Hepatocyte (in vitro differentiated cells): ENCODE measurements around the gene ARHGAP15. TPM values are rescaled to one million over a fixed set of nuclear protein-coding genes. Genes with fewer than 3 reads are reported as not detected.

Experiments used
- DNase-seq: peaks from one replicate; pipeline ENCODE4 v3.0.0-alpha.2; 2016; ENCODE audit warnings: low spot score
- H2AFZ ChIP-seq: fragments of 200-600 bp; sonication (generic); 2 replicates; pipeline ENCODE4 v1.6.0; 2016; ENCODE audit warnings: antibody characterized with exemption, mild to moderate bottlenecking
- H3K27ac ChIP-seq: fragments of 200-600 bp; sonication (generic); 2 replicates; pipeline ENCODE4 v1.5.1; 2016; ENCODE audit warnings: mild to moderate bottlenecking
- H3K27me3 ChIP-seq: fragments of 200-600 bp; sonication (generic); 2 replicates; pipeline ENCODE4 v1.6.1; 2016
- H3K36me3 ChIP-seq: fragments of 200-600 bp; sonication (generic); replicated peaks from 2 replicates; pipeline ENCODE4 v1.5.1; 2016; ENCODE audit warnings: low read depth; ENCODE audit not compliant: insufficient read depth
- H3K4me1 ChIP-seq: fragments of 200-600 bp; sonication (generic); 2 replicates; pipeline ENCODE4 v1.5.1; 2016; ENCODE audit warnings: mild to moderate bottlenecking, moderate library complexity; ENCODE audit not compliant: insufficient read depth
- H3K4me2 ChIP-seq: fragments of 200-600 bp; sonication (generic); 2 replicates; pipeline ENCODE4 v1.6.0; 2016
- H3K4me3 ChIP-seq: fragments of 200-600 bp; sonication (generic); 2 replicates; pipeline ENCODE4 v1.5.1; 2016; ENCODE audit warnings: mild to moderate bottlenecking
- H3K79me2 ChIP-seq: fragments of 200-600 bp; sonication (generic); 2 replicates; pipeline ENCODE4 v1.6.0; 2017; ENCODE audit warnings: mild to moderate bottlenecking
- H3K9me2 ChIP-seq: fragments of 200-600 bp; sonication (generic); replicated peaks from 2 replicates; pipeline ENCODE4 v1.6.0; 2017; ENCODE audit warnings: mild to moderate bottlenecking; ENCODE audit not compliant: insufficient read depth
- H3K9me3 ChIP-seq: fragments of 200-600 bp; sonication (generic); 2 replicates; pipeline ENCODE4 v1.5.1; 2016; ENCODE audit warnings: low read depth, mild to moderate bottlenecking
- H4K20me1 ChIP-seq: fragments of 200-600 bp; sonication (generic); 2 replicates; pipeline ENCODE4 v1.6.0; 2016; ENCODE audit warnings: mild to moderate bottlenecking; ENCODE audit not compliant: insufficient read depth, poor library complexity, severe bottlenecking
- CTCF ChIP-seq: fragments of 200-600 bp; sonication (generic); IDR thresholded peaks from 2 replicates; pipeline ENCODE4 v1.5.1; 2016; ENCODE audit warnings: antibody characterized with exemption, mild to moderate bottlenecking; ENCODE audit not compliant: poor library complexity
- EZH2 ChIP-seq: fragments of 200-600 bp; sonication (generic); IDR thresholded peaks from 2 replicates; pipeline ENCODE4 v1.6.1; 2016; ENCODE audit warnings: antibody characterized with exemption, mild to moderate bottlenecking, borderline replicate concordance
- EZH2phosphoT487 ChIP-seq: fragments of 200-600 bp; sonication (generic); IDR thresholded peaks from one replicate; pipeline ENCODE4 v1.6.1; 2018; ENCODE audit warnings: antibody characterized with exemption, mild to moderate bottlenecking, low read depth, moderate library complexity; ENCODE audit not compliant: unreplicated experiment, severe bottlenecking
- WGBS: methylation state at CpG from one replicate; pipeline ENCODE4 v1.1.6; 2016; ENCODE audit warnings: low lambda C conversion rate; ENCODE audit errors: missing lambda C conversion rate; 5-methylcytosine and 5-hydroxymethylcytosine counted together
- polyA plus RNA-seq: library from polyadenylated mRNA; unstranded; fragments of >200 nt; fragmentation: Nextera tagmentation; extraction: Ambion mirVana; gene quantifications from 2 replicates; pipeline ENCODE4 v1.2.1, GENCODE V29; 2016
- total RNA-seq: library from RNA; depleted of rRNA; stranded (reverse); fragments of >200 nt; gene quantifications from 2 replicates; pipeline ENCODE4 v1.2.3, GENCODE V29; 2014

The ARHGAP15 gene
- total and polyA plus RNA-seq, 2 experiments from 2014 or later, result 0.17 TPM; not detected in 1

- Histone ChIP-seq H3K27ac (no peak overlapping the region), H3K4me2 (no peak overlapping the region), H2AFZ (no peak overlapping the region), H3K4me1 (no peaks in the 10 kb centered on the region), H3K9me3 (no peaks in the 10 kb centered on the region), H4K20me1 (no peaks in the 10 kb centered on the region), H3K9me2 (no peaks in the 10 kb centered on the region), H3K4me3 (no peak overlapping the region), H3K79me2 (no peaks in the 10 kb centered on the region), H3K36me3 (no peaks in the 10 kb centered on the region), H3K27me3 (no peaks in the 10 kb centered on the region)
- no peak for TF ChIP-seq CTCF
- no peak for TF ChIP-seq EZH2
- TF ChIP-seq EZH2phosphoT487, result no peak
- 87% methylated on average over 4 of the region's 4 CpGs for WGBS
- DNase-seq, result no peak
Observed at GRCh38 chr2:143579456-143579855, 450.2 kb downstream of the ARHGAP15 start.

- no peaks in the 10 kb centered on the region for H3K4me1 ChIP-seq
- no peaks in the 10 kb centered on the region for H3K36me3 ChIP-seq
- no peak for TF ChIP-seq EZH2
- no peaks in the 10 kb centered on the region for H3K9me2 ChIP-seq
- H3K4me3 ChIP-seq, result no peak overlapping the region
- no peaks in the 10 kb centered on the region for H3K9me3 ChIP-seq
- no peak for DNase-seq
- WGBS, result 86% methylated on average over 2 of the region's 2 CpGs
- no peaks in the 10 kb centered on the region for H4K20me1 ChIP-seq
- no peak overlapping the region for H2AFZ ChIP-seq
- no peaks in the 10 kb centered on the region for H3K79me2 ChIP-seq
- no peaks in the 10 kb centered on the region for H3K27me3 ChIP-seq
- no peak overlapping the region for H3K27ac ChIP-seq
- no peak overlapping the region for H3K4me2 ChIP-seq
Observed at GRCh38 chr2:143581134-143581533, 451.9 kb downstream of the ARHGAP15 start.

DNA sequence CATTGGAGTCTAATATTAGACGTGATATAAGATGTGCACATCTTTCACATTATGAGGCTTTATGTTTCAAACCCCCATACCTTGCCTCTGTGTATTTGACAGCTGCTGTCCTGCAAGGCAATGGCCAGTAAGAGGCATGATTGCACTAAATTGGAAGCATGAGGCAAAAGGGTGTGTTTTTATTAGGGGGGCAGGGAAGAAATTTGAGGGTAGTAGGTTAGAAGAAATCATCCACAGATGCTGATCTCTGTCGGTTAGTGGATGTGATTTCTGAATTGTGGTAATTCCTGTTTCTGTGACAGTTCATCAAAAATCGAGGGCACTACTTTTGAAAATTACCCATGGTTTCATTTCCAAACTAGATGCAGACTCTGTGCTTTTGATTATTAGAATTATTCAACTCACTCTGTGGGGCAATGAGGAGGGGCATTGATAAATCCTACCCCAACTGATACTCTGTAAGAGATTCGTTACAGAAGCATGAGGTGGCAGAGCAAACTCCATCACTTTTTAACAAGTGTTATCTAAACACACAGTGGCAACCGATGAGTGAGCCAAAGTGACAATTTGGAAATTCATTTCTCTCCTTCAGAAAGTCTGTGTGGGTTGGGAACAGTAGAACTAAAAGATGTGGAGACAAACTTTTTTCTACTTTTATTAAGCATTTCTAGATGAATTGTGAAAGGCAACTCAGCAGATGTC lies 453.0 kb downstream of the ARHGAP15 start:
- WGBS, result 55% methylated on average over 5 of the region's 5 CpGs
- Histone ChIP-seq H3K4me2 (peak overlapping the region; percentile 9), H3K79me2 (no peaks in the 10 kb centered on the region), H4K20me1 (no peaks in the 10 kb centered on the region), H3K36me3 (no peaks in the 10 kb centered on the region), H3K4me1 (no peaks in the 10 kb centered on the region), H3K27ac (no peak overlapping the region), H3K27me3 (no peaks in the 10 kb centered on the region), H2AFZ (no peak overlapping the region), H3K9me3 (no peaks in the 10 kb centered on the region), H3K4me3 (no peak overlapping the region), H3K9me2 (no peaks in the 10 kb centered on the region)
- TF ChIP-seq EZH2phosphoT487 (no peak), EZH2 (no peak), CTCF (peak; percentile 31)
- no peak for DNase-seq

DNA sequence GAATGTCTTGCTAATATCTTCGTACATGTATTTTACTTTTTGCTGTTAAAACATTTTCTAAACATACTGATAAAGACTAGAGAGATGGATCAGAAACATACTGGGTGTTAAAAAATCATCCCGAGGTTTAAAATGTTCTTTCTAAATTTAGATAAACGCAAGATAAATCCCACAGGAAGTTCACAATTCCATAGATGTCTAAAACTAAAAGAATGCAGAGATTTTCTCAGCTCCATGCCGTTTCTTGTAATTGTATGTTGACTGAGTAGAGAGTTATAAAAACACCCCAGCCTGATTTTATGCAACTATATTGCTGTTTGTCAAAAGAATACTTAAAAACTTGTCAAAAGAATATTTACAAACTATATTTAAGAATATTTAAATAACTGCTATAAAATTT lies 455.7 kb downstream of the ARHGAP15 start:
- Histone ChIP-seq H4K20me1 (no peaks in the 10 kb centered on the region), H3K9me3 (no peaks in the 10 kb centered on the region), H3K4me3 (no peak overlapping the region), H2AFZ (no peak overlapping the region), H3K79me2 (no peaks in the 10 kb centered on the region), H3K27ac (no peak overlapping the region), H3K9me2 (no peaks in the 10 kb centered on the region), H3K27me3 (no peaks in the 10 kb centered on the region), H3K36me3 (no peaks in the 10 kb centered on the region), H3K4me1 (no peaks in the 10 kb centered on the region), H3K4me2 (no peak overlapping the region)
- TF ChIP-seq CTCF (no peak), EZH2 (no peak), EZH2phosphoT487 (no peak)
- 37% methylated on average over 4 of the region's 4 CpGs for WGBS
- DNase-seq, result no peak
